Stimulated activated naive CD8-positive, alpha-beta T cell treated with anti-CD3 and anti-CD28 coated beads, Interleukin-15, Interleukin-2, amounts not matched to agents 100 U/mL and 50 U/mL, for 24 hours (primary cell): Measurements from ENCODE around the gene PAK6.

Source experiments
- ATAC-seq: fragments of 150-1000 bp; cut with Tn5 transposase; one replicate; pipeline ENCODE4 v1.10.0; 2021
- DNase-seq: peaks from one replicate; pipeline ENCODE4 v3.0.0; 2021

Gene PAK6

GRCh38 chr15:40276927-40277326 lies 38.1 kb downstream of the PAK6 start:
- no peak for DNase-seq
- no peak for ATAC-seq

DNA sequence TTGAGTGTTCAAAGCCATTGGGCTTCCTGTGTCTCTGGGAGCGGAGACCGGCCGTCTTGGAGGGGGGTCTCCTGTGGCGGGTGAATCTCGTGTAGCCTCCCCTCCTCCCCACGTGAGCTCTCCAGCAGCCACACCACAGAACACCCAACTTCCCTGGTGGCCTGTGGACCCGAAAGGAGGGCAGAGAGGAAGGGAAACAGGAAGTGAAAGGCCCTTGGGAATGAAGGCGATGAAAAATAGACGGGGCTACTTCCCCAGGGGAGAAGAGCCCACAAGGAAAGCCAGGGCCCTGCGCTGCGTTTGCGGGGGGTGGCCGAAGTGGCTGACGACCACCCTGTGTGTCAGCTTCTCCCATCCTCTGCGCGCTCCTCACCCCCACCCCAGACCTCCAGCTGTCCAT lies 38.6 kb downstream of the PAK6 start:
- ATAC-seq (no peak), DNase-seq (no peak)

GRCh38 chr15:40278026-40278425 lies 39.2 kb downstream of the PAK6 start:
- ATAC-seq (no peak), DNase-seq (no peak)

DNA sequence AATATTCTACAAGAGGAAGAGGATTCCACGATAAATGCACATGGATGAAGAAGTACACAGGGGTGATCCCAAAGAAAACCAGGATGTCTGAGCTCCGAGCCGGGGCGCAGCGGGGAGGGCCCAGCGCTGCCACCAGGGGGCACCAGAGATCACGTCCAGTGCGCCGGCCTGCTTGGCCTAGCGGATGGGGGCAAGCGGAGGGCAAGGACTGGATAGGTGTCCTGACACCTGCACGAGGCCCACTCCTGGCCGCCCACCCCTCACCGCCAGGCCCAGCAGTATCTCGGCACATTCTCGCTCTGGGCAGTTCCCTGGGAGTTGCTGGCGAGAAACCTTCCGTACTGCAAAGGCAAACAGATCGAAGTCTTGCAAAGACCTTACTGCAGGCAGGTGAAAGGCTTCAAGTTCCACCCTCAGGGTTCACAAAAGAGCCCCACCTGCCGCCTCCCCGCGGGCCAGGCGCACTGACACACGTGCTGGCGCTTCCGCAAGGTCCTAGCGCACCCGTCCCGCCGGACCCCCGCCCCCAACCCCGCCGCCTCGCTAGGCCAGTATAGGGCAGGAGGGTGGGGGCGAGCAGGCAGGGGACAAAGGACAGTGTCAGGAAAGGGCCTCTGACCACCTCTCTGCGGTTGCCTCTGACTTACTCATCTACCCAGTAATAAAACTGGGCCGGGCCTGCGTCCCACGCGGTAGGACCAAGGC lies 40.7 kb downstream of the PAK6 start:
- peak; percentile 87 for DNase-seq
- no peak for ATAC-seq

GRCh38 chr15:40280260-40281056 lies 41.6 kb downstream of the PAK6 start:
- DNase-seq (no peak), ATAC-seq (no peak)

DNA sequence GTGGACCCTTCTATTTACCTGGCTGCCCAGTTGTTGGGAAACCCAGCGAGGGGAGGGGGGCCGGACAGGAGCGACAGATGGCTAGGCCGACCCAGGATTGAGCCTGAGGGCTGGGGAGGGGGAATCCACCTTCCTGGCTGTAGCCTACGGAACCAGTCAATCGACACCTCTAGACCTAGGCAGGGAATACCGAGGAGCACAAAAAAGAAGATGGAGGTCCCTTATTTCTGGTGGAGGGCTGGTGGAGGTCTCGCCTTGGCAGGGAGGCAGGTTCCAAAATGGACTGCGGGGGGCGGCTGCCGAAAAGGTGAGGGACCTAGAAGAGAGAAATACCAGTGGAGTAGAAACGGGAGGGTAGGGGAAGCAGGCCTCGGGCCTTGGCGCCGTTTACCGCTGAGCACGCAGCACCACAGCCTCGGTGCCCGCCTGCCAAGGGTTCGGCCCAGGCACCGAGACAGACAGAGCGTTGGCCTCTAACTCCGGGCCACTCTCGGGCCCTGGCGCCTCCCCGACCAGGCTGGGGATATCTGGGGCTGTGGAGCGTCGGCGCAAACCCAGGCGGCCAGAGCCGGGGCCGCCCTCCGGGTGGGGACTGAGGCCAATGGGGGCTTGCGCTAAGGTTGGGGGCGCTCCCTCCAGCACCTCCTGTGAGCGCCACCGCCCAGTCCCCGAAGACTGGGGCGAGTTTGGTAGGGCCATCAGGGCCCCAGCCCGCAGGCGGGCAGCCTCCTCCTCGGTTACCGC lies 42.4 kb downstream of the PAK6 start:
- ATAC-seq (no peak), DNase-seq (no peak)

DNA sequence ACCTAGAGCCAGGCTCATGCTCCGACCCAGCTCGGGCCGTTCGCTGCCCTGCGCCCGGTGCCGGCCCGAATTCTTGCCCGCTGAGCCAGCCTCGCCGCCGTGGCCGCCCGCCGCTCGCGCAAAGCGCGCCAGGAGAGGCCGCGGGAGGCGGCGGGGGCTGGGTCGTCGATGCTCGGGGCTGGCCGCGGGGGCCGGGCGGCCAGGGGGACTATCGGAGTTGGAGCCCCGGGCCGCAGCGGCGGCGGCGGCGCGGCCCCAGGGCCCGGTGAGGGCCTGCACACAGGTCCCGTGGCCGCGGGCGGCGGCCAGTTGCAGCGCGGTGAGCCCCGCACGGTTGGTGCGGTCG lies 42.9 kb downstream of the PAK6 start:
- DNase-seq (no peak), ATAC-seq (no peak)

DNA sequence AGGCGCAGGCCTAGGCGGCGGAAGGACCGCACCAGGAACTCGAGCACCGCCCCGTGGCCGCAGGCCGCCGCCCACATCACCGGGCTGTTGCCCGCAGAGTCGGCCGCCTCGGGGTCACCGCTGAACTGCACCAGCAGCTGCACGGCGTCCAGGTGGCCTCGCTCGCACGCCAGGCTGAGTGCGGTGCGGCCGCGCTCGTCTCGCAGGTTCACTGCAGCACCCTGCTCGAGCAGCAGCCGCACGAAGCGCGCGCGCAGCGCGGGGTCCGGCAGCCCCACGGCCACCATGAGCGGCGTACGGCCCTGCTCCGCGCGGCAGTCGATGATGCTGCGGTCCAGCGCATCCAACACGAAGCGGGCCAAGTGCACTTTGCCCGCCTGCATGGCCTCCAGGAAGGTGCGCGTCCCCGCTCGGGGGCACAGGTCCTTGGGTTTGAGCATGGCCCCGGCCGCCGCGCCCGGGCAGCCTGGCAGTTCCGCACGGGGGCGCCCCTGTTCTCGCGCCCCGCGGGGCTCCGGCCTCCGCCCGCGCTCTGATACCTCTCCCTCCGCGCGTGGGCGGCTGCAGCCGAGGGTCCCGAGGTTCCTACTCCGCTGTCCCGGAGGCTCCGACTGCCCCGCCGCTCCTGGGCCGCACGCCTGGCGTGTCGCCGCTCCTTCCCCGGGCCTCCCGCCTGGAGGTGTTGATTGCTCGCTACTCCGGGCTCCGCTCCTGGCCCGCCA lies 43.4 kb downstream of the PAK6 start:
- ATAC-seq (peak; percentile 63), DNase-seq (peak; percentile 67)

DNA sequence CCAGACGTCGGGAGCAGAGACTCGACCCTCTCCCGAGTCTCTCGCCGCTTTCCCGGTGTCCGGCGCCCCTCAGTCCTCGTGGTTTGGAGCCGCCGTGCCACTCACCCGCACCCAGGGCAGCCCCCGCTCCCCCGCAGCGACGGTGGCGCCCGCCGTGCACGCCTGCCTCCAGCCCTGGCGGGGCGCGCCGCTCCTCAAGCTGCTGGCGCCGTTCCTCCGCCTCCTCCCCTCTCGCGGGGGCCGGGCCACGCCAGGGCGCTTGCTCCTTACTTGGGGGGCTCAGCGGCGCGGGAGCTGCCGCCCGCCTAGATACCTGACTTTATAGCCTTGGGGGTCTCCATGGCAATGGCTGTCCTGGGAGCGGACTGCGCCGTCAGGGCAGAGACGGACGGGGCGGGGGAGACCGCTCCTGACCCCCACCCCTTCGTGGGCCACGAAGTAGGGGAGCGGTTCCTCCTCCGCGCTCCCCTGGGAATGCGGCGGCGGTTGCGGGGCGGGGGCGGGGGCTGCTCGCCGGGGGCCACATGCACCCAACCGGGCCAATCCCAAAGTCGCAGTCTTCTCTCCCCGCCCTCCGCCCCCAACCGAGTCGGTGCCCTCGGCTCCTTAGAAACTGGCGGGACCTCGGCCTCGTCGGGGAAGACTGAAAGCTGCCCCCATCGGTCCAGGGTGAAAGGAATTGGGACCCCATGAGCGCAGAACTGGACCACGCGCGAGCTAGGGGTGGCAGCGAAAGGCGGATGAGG lies 44.2 kb downstream of the PAK6 start, which contains the start of gene ANKRD63:
TSS of gene ANKRD63 (minus strand) at position 196 of the 746 bp plus-strand sequence. CDS start 478 bp downstream, outside the sequence.
- ATAC-seq (peak; percentile 26), DNase-seq (peak; percentile 51)

DNA sequence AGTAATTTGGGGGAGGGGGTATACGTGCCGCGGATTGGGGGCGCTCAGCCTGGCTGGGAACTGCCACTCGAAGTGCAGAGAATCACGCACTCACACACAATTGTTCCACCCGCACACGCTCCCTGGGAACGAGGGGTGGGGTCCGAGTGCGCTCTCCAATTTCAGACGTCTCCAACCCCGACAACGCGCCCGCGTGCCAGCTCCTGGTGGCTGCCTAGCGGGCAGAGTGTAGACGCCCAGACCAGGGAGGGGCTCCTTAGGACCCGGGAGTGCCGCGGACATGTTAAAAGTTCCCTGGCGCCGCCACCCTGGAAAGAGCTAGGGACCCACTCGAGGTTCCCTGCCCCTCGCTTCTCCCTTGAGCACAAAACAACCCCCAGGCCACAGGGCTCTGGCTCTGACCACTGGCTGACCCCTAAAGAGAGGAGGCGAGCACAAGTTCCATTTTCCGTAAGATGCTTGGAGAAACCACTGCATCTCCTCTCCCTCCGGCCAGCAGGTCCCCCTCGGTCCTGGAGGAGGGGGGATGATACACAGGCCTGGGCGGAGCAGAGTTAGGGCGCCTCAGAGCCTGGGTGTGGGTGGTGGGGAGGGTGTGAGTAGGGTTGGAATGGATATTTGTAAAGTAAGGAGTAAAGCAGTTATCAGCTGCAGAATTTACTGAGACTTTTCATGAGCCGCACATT lies 44.9 kb downstream of the PAK6 start:
- ATAC-seq (no peak), DNase-seq (no peak)

DNA sequence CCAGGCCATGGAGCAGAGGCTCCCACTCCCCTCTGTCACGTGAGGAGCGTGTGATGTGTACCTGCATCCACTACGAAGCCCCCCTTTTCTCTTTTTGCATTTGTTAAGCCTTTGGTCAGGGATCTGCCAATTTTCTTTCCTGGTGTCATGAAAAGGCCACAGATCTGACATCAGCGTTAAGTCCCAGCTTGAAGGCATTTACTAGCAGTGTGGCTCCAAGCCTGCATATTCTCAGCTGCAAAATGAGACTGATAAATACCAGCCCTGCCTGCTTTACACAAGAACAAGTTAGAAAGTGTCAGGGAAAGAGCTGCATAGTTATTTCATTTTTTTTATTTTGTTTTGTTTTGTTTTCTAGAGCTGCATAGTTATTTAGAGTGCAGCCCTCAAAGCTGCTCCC lies 46.3 kb downstream of the PAK6 start:
- DNase-seq (no peak), ATAC-seq (no peak)

- ATAC-seq: no peak
- DNase-seq: no peak
Observed at GRCh38 chr15:40285554-40286011, 46.7 kb downstream of the PAK6 start.

- DNase-seq: no peak
- no peak for ATAC-seq
Observed at GRCh38 chr15:40286061-40286532, 47.2 kb downstream of the PAK6 start.

DNA sequence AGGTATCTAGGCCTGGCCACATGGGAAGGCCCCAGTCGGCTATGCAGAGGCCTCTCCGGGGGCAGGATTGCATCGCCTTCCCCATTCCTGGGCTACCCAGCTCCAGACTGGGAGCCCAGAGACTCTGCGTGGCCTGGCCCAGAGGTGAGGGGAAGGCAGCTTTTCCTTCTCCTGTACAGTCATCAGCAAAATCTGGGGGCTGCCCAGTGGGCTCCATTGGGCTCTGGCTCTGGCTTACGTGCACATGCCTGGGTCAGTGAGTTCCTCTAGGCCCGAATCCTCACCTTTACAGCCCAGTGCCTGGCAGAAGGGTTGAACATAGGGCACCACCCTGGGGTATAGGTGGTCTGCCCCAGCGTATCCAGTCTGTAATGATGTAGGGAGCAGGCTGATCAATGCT lies 47.9 kb downstream of the PAK6 start:
- DNase-seq: no peak
- ATAC-seq: no peak

DNA sequence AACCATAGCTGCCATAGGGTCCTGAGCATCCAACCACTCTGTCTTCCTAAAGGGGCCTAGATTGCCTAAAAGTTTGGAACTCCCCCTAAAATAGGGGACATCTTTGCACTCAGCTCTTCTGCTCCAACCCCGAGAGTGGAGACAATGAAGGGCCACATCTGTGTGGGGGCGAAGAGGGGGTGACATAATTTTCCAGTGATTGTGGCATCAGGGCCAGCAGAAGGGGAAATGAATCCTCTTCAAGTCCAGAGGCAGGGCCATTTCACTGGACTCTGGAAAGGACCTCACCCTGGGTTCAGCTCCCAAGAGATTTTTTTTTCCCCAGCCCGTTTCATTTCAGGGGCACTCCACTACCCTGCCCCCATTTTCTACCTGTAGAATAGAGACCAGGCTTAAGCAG lies 48.6 kb downstream of the PAK6 start:
- DNase-seq (no peak), ATAC-seq (no peak)

GRCh38 chr15:40287968-40288367 lies 49.1 kb downstream of the PAK6 start:
- DNase-seq: no peak
- ATAC-seq: no peak

DNA sequence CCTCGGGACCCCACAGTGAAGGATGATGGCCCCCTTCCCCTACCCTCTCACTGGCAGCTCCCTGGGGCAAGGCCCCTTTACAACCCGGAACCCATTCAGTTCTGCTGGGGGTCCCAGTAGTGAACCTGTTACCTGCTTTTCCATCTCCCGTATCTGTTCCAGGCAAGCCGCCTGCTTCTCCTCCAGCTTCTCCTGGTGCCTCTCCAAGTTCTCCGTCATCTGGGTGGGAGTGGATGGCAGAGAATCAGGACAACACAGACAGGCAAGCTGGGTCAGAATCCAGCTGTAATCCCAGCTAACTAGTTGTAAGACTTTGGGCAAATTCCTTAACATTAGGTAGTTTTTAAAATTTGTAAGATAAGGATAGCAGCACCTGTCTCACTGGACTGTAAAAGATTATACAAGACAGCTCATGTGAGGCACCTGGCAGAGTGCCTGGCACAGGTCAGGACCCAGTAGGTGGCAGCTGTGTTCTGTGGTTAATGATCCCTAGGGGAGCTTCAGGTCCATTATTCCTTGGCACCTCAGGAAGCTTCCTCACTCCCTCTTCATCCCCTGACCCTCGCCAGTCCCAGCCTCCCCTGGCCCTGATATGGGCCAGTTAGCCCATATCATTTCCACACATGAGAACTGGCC lies 50.4 kb downstream of the PAK6 start:
- ATAC-seq: no peak

DNA sequence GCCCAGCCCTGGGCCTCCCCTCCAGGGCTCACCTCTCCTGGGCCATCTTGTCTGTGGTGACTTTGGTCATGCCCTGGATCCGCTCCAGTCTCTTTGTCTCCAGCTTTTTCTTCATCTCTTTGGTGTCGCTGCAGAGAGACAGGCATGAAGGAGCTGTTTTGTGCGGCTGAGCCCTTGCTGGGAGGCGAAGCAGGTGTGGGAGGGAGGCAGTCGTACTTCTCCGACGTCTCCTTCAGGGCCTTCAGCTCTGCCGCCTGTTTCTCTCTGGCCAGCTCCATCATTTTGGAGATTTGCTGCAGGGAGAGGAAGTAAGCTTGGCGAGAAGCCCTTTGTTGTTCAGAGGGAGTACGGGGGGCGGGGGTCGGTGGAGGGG lies 51.7 kb downstream of the PAK6 start:
- no peak for ATAC-seq
- DNase-seq: no peak

More for the DNA sequence above, 50.4 kb downstream of the PAK6 start:
- DNase-seq: no peak

DNA sequence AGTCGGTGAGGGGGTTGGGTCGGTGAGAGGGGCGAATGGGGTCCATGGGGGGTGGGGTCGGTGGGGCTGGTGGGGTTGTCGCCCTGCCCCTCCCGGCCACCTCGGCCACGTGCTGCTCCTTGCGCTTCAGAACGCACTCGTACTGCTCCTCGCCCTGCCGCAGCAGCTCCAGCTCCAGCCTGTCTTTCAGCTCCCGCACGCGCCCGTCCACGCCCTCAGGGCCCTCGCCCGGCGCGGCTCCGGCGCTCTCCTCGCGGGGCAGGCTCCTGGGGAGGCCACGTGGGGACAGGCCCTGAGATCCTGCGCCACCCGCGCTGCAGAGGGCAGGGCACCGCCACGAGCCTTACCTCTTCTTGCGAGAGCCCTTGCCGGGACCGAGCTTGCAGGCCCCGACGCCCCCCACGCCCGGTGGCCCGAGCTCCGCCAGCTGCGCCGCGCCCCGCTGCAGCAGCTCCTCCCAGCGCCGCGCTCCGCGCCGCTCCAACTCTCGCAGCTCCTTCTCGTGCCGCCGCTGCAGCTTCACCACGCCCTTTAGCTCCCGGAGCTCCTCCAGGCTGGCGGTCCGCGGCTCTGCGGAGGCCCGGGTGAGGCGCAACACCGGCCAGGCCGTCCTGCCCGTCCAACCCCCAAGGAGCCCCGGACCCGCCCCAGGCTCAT lies 52.2 kb downstream of the PAK6 start:
- no peak for DNase-seq
- ATAC-seq: no peak

- ATAC-seq: no peak
- no peak for DNase-seq
Observed at GRCh38 chr15:40292246-40292645, 53.4 kb downstream of the PAK6 start.
